GM21447 (cell line): Measurements from ENCODE around the gene TBC1D21.

Experiments
- ATAC-seq: cut with Tn5 transposase; IDR thresholded peaks from one replicate; pipeline ENCODE4 v1.9.1; 2021; ENCODE audit not compliant: unreplicated experiment

The TBC1D21 gene

DNA sequence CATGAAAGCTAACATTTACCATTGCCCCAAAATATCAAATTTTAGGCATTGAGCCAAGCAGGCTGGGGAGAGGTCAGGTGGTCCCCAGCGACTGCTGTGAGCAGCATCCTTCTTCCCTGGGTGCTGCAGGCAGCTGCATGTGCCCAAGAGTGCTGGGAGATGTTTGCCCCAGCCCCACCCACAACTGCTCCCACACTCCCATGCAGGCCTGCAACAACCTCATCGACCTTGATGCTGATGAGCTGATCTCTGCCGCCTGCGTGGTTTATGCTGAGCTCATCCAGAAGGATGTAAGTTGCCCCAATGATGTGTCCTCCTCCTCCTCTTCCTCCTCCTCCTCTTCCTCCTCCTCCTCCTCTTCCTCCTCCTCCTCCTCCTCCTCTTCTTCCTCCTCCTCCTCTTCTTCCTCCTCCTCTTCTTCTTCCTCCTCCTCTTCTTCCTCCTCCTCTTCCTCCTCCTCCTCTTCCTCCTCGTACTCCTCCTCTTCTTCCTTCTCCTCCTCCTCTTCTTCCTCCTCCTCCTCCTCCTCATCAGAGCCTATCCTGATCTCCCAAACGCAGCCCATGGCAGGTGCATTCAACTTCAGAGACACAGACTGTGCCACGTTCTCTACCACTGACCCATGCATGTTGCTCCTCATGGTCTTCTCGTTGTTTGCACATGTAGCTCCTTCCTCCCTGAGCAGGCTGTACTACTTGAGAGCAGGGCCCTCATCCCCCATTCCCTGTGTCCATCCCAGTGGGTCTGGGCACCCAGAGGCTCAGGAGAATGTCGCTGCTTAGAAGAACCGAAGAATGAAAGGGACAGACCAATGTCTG is 15.1 kb downstream of the TBC1D21 start:
- ATAC-seq = no peak

GRCh38 chr15:73889053-73889761 is 15.8 kb downstream of the TBC1D21 start:
- no peak for ATAC-seq

GRCh38 chr15:73889762-73890124 is 16.4 kb downstream of the TBC1D21 start:
- ATAC-seq = no peak

DNA sequence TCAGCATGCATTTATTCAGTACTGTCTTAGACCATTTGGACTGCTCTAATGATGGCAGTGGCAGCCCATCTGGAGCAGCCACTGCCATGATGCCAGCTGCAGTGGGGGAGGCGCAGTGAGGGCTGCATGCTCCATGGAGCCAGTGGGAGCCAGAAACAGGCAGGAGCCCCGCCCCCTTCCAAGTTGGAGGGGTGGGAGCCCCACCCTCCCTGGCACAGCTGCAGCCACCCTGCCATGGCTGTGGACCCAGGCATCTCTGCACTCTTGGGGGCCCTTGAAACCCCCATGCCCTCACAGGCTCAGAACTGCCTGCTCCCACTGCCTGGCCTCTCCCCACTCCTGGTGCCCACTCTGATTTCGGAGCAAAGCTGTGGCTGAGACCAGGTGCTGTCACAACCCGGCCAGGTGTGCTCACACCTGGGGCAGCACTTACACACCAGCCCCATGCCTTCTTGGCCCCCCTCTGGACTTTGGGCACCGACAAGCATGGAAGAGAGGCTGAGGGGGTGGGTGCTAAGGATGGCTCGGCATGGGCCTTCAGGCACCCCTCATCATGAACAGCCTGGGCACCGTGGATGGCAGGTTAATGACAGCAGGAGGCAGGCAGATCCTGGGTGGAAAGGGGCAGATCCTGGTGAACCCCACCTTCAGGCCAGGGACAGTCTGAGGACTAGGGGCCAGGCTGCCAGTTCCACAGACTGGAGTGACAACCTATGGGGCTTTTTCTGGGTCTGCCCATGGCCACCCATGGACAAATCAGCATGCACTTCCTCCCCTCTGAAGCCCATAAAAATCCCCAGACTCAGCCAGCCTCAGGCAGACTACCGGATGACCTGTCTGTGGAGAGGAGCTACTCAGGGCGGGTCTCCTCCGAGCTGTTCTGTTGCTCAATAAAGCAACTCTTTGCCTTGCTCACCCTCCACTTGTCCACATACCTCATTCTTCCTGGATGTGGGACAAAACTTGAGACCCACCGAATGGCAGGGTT is 18.3 kb downstream of the TBC1D21 start:
- ATAC-seq = no peak

DNA sequence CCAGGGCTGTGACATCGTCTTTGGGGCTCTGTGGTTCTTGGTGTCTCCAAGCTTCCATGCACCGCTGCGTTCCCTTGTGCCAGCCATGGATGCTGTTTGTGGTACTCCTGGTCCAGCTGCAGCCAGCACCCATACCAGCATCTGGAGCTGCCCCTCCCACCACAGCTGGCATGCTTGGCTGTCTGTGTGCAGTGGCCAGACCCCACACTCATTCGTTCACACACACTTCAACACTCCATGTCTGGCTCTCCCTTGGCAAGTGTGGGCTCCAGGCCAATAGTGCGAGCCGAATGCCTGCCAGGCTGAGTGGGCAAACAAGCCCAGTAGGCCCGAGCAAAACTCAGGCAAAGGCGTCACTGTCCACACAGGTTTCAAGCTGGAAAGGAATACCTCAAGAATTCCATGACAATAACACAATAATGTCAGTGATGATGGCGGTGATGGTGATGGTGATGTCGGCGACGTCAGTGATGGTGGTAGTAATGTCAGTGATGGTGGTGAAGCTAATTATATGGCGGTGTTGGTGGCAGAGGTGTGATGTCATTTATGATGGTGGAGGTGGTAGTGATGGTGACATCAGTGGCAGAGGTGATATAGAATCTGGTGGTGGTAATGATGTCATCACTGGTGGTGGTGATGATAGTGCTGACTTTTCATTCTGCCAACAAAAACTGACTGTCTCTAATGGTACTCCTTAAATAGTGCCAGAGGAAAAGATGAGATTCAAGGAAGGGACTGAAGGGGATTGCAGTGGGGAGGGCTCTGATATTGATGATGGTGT is 19.3 kb downstream of the TBC1D21 start:
- ATAC-seq = no peak

GRCh38 chr15:73894133-73894814 is 20.9 kb downstream of the TBC1D21 start:
- ATAC-seq = no peak

DNA sequence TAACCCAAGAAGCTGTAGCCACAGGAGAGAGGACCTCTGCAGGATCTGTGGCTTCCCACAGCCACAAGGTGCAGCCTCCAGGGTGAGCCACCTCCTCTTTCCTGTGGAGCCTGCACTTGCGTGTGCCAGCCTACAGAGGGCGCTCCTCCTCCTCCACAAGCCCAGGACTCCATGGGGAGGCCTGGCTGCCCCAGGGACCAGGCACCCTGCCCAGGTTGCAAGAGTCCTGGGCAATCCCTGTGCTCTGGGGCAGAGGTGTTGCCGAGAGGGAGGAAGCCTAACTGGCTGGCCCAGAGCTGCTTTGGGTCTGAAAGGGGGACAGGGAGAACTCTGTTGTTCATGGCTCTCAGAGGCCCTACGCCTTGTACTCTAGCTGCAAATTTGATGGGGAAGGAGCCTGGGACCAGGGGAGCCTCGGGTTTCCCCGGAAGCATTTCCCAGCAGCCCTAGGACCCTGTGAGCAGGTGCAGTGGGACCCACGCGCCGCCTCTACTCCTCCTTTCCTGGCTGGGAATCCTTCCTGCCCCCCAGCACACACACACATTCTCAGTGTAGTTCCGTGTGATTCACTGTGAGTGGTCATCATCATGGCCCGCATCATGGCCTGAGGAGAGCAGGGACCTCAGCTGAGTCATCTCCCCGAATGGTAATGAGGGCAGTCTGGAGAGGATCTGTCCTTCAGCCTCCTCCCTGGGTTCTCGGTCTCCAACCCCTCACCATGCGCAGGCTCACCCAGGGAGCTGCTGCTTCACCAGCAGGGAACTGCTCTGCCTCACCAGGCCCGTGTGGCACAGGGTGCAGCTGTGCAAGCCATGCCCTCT is 24.3 kb downstream of the TBC1D21 start:
- no peak for ATAC-seq

DNA sequence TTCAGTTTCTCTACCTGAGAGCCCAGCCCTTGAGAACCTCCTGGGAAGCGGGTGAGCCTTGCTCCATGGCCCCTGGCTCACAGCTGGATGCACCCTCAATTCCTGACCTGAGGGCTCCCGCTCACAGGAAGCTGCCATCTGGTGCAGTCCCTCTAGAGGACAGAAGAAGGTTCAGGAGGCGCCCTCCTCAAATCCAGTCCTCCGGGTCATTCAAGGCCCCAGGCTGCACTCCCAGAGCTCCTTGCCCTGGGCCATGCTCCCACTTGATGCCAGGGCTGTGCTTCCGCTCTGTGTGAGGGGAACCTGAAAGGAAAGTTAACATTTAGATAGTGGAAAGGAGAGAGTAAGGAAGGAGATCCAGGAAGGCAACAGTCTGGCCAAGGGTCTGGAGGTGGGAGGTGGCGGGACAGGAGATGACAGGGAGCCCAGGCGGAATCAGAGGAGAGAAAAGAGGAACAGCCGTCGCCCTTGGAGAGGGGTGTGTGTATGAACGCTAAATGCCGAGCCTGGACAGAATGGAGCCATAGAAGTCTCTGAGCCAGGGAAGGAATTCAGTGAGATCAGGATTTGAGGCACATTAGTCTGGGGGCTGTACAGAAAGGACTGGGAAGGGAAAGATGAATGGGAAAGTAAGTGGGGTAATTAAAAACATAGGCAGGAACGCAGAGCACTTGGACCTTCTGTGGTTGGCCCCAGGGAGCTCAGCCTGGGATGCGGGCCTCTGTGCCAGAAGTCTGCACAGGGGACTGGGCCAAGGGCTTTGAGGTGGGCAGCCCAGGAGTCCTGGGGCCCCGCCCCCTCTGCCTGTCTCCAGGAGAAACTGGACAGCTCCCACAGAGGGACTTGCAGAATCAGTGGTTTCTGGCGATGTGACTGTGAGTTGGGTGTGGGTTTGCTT is 26.1 kb downstream of the TBC1D21 start:
- no peak for ATAC-seq

- ATAC-seq = no peak
Measured at GRCh38 chr15:73900095-73900712, 26.8 kb downstream of the TBC1D21 start.

DNA sequence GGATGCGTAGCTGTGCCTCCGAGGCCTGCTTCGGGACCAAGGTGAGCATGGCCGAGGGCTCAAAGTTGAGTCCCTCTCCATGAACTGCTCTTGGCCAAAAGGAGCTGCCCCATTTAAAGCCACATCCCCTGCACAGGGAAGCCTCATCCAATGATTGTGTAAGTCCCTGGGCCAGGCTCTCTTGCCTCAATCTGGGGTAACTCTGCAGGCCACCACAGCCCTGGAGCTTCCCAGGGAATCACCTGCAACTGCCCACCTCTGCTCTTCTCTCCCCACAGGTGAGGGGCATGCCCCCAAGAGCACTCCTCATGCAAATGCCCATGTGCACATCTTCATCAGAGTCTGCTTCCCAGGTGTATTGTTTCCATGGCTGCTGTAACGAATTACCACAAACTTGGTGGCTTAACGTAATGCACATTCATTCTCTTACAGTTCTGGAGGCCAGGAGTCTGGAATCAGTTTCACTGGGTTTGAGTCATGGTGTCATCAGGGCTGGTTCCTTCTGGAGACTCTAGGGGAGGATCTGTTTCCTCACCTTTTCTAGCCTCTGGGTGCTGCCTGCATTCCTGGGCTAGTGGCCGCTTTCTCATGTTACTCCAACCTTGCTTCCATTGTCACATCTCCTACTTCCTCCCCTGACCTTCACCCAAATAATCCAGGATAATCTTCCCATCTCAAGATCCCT is 27.9 kb downstream of the TBC1D21 start:
- no peak for ATAC-seq

DNA sequence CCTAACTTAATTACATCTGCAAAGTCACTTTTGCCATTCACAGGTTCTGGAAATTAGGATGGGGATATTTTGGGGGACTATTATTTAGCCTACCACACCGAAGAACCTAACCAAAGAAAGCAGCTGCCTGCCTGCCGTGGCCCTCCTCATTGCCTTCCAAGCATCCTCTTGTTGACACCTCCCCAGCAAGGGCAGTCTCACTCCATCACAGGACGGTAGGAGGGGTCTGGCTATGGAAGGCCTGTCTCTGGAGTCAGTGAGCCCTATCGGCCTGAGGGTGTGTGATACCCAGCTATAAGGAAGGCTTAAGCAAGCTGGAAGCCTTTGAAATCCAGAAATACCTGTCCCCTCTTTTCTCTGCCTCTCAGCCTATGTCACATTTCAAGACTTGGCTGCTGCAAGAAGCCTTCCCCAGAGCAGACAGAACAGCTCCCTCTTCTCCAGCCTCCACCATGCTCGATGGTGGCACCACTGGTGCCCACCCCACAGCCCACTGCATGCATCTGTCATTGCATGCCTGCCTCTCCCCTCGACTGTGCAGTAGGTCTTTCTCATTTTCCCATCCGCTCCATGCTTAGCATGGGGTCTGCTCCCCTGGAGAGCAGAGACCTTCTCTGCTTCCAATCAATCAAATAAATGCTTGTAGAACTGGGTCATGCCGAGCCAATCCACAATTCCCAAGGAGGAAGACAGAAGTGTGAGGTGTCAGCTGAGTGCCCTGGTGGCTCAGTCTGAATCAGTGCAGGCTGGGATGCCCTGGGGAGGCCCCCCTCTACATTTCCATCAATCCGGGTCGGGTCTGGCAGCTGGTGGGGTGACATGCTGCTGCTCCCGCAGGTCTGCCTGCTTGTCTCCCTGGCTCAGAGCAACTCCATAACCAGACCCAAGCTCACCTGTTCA is 29.0 kb downstream of the TBC1D21 start:
- no peak for ATAC-seq

GRCh38 chr15:73904026-73904815 is 30.9 kb downstream of the TBC1D21 start:
- no peak for ATAC-seq

DNA sequence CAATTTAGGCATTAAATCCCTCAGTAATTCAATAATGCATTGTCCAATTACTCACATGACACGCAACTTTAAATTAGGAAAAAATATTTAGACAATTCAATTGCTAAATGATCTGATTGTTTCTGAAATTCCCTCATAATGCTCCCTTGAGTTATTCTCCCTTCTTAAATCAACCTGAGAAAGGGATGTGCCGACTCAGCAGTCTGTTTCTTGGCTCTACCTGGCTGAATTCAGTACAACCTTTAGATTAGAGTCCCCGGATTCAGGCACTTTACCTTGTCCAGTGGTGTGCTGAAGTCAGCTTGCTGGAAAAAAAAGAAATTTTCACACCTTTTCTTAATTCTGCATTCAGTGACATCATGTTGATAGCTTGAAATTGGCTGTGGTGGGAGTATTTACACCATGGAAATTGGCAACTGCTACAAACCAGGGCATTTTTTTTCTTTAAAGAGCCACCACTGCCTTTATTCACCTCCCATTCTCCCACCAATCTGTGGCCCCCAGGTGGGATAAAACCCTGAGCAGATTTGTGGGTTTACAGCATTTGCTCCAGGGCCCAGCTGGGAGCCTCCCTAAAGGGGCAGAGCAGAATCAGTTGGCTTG is 32.0 kb downstream of the TBC1D21 start:
- ATAC-seq = no peak

DNA sequence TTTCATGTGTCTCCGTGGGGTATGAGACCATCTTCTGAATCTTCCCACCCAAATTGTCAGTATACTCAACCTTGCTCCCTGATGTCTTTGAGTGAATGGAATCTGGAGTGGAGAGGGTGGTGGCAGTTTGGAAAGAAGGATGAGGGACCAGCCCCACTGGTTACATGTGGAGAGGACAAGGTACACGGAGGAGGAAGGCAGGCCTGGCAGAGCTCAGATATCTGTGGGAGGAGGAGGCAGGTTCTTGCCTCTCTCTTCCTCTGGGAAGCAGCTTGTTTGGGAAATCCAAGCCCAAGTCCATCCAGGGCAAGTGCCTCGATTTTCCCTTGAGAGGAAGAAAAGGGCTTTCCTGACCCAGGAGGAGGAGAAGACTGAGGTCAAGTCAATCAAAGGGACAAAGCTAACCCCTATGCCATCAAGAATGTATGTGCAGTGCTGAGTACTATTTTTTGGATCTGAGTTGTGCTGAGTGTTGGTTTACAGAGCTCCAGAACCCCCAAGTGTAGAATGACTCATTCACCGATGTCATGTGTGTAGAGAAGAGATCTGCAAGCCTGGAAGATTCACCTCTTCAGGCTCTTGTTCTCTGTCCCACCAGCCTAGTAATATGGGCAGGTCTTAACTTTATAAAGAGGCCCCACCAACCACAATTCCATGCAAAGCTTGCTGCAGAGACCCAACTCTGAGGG is 33.1 kb downstream of the TBC1D21 start:
- no peak for ATAC-seq
